ENCODE measurements around the gene CLNS1A. TPM values are rescaled to one million over a fixed set of nuclear protein-coding genes. Genes with fewer than 3 reads are reported as not detected.

CLNS1A gene
- polyA plus RNA-seq, 3 donors: 53.1 to 140 (median 139) TPM

DNA sequence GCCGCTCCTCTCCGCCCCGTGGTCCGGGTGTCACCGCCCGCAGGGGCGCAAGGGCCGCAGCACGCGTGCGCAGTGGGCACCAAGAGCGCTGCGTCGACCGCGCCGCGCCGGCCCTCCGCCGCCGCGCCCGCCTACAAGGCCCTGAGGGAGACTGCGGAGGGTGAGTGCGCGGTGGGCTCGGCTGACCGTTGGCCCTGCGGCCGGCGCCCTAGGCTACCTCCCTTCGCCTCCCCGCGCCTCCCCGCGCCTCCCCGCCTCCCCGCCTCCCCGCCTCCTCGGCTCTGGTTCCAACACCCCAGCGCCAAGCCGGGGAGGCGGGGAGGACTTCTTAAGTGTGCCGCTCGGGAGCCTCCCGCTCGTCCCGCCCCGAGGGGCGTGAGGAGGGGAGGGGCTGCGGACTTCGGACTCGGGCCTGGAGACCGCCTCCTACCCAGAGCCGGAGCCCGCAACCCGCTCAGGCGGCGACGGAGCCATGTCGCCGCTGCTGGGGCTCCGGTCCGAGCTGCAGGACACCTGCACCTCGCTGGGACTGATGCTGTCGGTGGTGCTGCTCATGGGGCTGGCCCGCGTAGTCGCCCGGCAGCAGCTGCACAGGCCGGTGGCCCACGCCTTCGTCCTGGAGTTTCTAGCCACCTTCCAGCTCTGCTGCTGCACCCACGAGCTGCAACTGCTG, 47.9 kb downstream of the CLNS1A start, which contains the start of gene AQP11:
TSS of gene AQP11 (plus strand) at position 433 of the 673 bp plus-strand sequence. CDS start at position 473, 40 bp downstream.
- peak within 1 kb of the TSS in 3 of 7 donors; percentile 40 to 71 (median 54) for H3K27ac Mint-ChIP-seq

GRCh38 chr11:77589181-77589520, 48.4 kb downstream of the CLNS1A start:
- peaks cover 19% of the 10 kb centered on the region for H3K4me1 Mint-ChIP-seq
- no peak for DNase-seq
- peaks cover 17 to 35% (median 21%) of the 10 kb centered on the region in 3 donors for H3K27me3 Mint-ChIP-seq (ENCODE audit: low read depth in 3 of 3)
- H3K9ac ChIP-seq (ENCODE audit: insufficient read depth, low read length, poor library complexity, severe bottlenecking): peak overlapping the region; percentile 62
- H3K36me3 ChIP-seq (replicated peaks in 1 of 2; ENCODE audit: control insufficient read depth in 1 of 2, insufficient read depth in 2 of 2, low read length in 2 of 2): no peaks in the 10 kb centered on the region
- peak overlapping the region; percentile 81 for H2AFZ ChIP-seq (ENCODE audit: insufficient read depth, low read depth, low read length, poor library complexity, severe bottlenecking)
- peaks cover 0 to 2% (median 0%) of the 10 kb centered on the region in 7 donors for H3K9me3 Mint-ChIP-seq
- peak overlapping the region; percentile 96 for H3K4me2 ChIP-seq (replicated peaks; ENCODE audit: extremely low read depth, low read length, poor library complexity, severe bottlenecking)
- TF ChIP-seq, protein P1, sequence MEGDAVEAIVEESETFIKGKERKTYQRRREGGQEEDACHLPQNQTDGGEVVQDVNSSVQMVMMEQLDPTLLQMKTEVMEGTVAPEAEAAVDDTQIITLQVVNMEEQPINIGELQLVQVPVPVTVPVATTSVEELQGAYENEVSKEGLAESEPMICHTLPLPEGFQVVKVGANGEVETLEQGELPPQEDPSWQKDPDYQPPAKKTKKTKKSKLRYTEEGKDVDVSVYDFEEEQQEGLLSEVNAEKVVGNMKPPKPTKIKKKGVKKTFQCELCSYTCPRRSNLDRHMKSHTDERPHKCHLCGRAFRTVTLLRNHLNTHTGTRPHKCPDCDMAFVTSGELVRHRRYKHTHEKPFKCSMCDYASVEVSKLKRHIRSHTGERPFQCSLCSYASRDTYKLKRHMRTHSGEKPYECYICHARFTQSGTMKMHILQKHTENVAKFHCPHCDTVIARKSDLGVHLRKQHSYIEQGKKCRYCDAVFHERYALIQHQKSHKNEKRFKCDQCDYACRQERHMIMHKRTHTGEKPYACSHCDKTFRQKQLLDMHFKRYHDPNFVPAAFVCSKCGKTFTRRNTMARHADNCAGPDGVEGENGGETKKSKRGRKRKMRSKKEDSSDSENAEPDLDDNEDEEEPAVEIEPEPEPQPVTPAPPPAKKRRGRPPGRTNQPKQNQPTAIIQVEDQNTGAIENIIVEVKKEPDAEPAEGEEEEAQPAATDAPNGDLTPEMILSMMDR (IDR thresholded peaks at IDR 0.05): no peak
- H3K36me3 Mint-ChIP-seq: no peaks in the 10 kb centered on the region
- no peaks in the 10 kb centered on the region for H3K9me3 ChIP-seq (replicated peaks in 1 of 2; ENCODE audit: control insufficient read depth in 1 of 2, insufficient read depth in 1 of 2, low read length in 2 of 2)
- H3K27me3 ChIP-seq (ENCODE audit: control insufficient read depth in 2 of 2, insufficient read depth in 2 of 2, low read length in 2 of 2): peaks cover 7 to 14% of the 10 kb centered on the region in 2 donors
- under 1% methylated on average over 7 of the region's 19 CpGs for WGBS (ENCODE audit: insufficient coverage)
- peak overlapping the region; percentile 33 to 80 (median 63) for H3K4me3 ChIP-seq (replicated peaks in 1 of 3; ENCODE audit: low read depth in 2 of 3, low read length in 3 of 3)
- H3K27ac Mint-ChIP-seq: peak overlapping the region in 3 of 7 donors; percentile 40 to 71 (median 54)
- H3K79me2 ChIP-seq (ENCODE audit: insufficient read depth, low read length): no peaks in the 10 kb centered on the region
- peaks cover 15 to 20% of the 10 kb centered on the region in 2 donors for H3K4me1 ChIP-seq (ENCODE audit: control insufficient read depth in 1 of 2, insufficient read depth in 2 of 2, low read length in 2 of 2)
- no peak overlapping the region for H3K27ac ChIP-seq (ENCODE audit: low read depth in 1 of 2, low read length in 2 of 2)
- H3K4me3 Mint-ChIP-seq: peak overlapping the region; percentile 84 to 93
- intact Hi-C loops (cut with micrococcal nuclease): no loop called here
- no peaks in the 10 kb centered on the region for H4K20me1 ChIP-seq (ENCODE audit: insufficient read depth, low read length)

More for the DNA sequence above, 47.9 kb downstream of the CLNS1A start, which contains the start of gene AQP11:
- under 1% methylated on average over 62 of the region's 75 CpGs for WGBS (ENCODE audit: insufficient coverage)
- Histone ChIP-seq H3K9me3 (replicated peaks in 1 of 2; ENCODE audit: control insufficient read depth in 1 of 2, insufficient read depth in 1 of 2, low read length in 2 of 2) (no peaks in the 10 kb centered on the region), H3K4me3 (replicated peaks in 1 of 3; ENCODE audit: low read depth in 2 of 3, low read length in 3 of 3) (peak within 1 kb of the TSS; percentile 40 to 80 (median 63)), H2AFZ (ENCODE audit: insufficient read depth, low read depth, low read length, poor library complexity, severe bottlenecking) (peak within 1 kb of the TSS; percentile 81), H4K20me1 (ENCODE audit: insufficient read depth, low read length) (no peaks in the 10 kb centered on the region), H3K9ac (ENCODE audit: insufficient read depth, low read length, poor library complexity, severe bottlenecking) (peak within 1 kb of the TSS; percentile 62), H3K36me3 (replicated peaks in 1 of 2; ENCODE audit: control insufficient read depth in 1 of 2, insufficient read depth in 2 of 2, low read length in 2 of 2) (no peaks in the 10 kb centered on the region), H3K4me2 (replicated peaks; ENCODE audit: extremely low read depth, low read length, poor library complexity, severe bottlenecking) (peak within 1 kb of the TSS; percentile 96), H3K27me3 (ENCODE audit: control insufficient read depth in 2 of 2, insufficient read depth in 2 of 2, low read length in 2 of 2) (peaks cover 7 to 14% of the 10 kb centered on the region in 2 donors), H3K27ac (ENCODE audit: low read depth in 1 of 2, low read length in 2 of 2) (no peak within 1 kb of the TSS), H3K4me1 (ENCODE audit: control insufficient read depth in 1 of 2, insufficient read depth in 2 of 2, low read length in 2 of 2) (peaks cover 15 to 20% of the 10 kb centered on the region in 2 donors), H3K79me2 (ENCODE audit: insufficient read depth, low read length) (no peaks in the 10 kb centered on the region)
- H3K4me1 Mint-ChIP-seq: peaks cover 19% of the 10 kb centered on the region
- peak within 1 kb of the TSS; percentile 84 to 94 for H3K4me3 Mint-ChIP-seq
- intact Hi-C loops (cut with micrococcal nuclease): no loop called here
- H3K36me3 Mint-ChIP-seq: no peaks in the 10 kb centered on the region
- TF ChIP-seq, protein P1 (IDR thresholded peaks at IDR 0.05): no peak
- peaks cover 17 to 33% (median 21%) of the 10 kb centered on the region in 3 donors for H3K27me3 Mint-ChIP-seq (ENCODE audit: low read depth in 3 of 3)
- H3K9me3 Mint-ChIP-seq: peaks cover 0 to 2% (median 0%) of the 10 kb centered on the region in 7 donors
- DNase-seq: peak; percentile 38 to 45 (median 39)

Data from CD14-positive monocyte (primary cell).